ENCODE data around the gene DPY19L3.
"Not testable (repeated sequence)": the region's sequence is repeated elsewhere in the genome, so short reads cannot be mapped to it uniquely, and the experiment has no call there.

Gene DPY19L3
- total RNA-seq, result 30.4 to 38.9 reads per million in 2 donors

GRCh38 chr19:32405431-32406160, at the start of gene DPY19L3:
Gene DPY19L3, plus strand, starts transcription at chr19:32405770. Its CDS starts 2,484 bp downstream, at chr19:32408254.
- peak; percentile 79 for DNase-seq

- DNase-seq, result no peak
These were observed 47.9 kb upstream of the DPY19L3 start for GRCh38 chr19:32357720-32358119.

DNA sequence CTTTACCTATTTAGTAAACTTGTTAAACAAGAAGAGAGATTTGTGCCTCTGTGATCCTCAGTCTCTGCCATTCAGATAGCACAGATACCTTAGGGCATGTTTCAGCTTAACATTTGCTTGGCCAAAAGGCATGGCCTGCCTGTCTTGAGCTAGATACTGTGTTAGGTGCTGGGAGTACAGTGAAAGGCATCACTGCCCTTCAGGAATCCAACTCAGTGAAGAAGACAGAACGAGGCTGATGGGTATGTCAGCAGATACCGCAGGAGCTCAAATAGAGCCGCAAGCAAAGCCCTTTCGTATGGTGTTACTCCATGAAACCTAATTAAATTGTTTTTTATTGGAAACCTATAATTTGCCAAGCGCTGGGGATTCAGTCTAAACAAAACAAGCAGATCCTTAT, 47.2 kb upstream of the DPY19L3 start:
- no peak for DNase-seq

DNA sequence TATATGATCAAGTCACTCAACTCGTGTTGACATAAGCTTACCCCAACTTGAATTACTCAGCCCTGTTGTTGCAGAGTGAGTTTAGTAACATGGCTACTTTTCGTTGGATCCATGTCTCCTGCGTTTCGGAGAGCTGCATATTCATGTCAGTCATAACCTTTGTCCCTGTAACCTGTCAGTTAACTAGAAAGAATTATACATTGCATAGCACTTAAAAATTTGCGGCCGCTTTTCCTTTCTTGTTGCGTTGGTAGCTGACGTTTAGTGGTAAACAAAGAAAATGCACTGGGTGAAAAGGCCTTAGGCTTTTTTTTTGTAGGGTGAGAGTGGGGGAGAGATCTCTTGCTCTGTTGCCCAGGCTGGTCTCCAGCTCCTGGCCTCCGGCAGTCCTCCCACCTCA, 46.0 kb upstream of the DPY19L3 start:
- DNase-seq, result no peak

GRCh38 chr19:32361574-32362317, 43.8 kb upstream of the DPY19L3 start:
- DNase-seq, result no peak

DNA sequence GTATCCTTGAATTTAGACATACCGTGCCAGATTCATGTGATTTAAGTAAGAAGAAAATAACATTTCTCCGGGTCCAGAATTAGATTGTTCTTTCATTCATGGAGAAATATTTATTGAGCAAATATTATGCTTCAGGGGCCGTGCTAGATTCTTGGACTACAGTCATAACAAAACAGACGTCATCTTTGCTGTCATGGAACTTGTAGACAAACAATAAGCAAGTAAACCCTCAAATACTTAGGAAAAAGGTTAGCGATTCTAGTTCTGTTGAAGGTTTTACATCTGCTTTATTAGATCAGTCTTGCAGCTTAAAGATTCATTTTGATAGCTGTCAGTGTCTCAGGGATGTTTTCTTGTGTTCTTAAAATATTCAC, 43.3 kb upstream of the DPY19L3 start:
- no peak for DNase-seq

GRCh38 chr19:32363175-32363574, 42.4 kb upstream of the DPY19L3 start:
- no peak for DNase-seq

DNA sequence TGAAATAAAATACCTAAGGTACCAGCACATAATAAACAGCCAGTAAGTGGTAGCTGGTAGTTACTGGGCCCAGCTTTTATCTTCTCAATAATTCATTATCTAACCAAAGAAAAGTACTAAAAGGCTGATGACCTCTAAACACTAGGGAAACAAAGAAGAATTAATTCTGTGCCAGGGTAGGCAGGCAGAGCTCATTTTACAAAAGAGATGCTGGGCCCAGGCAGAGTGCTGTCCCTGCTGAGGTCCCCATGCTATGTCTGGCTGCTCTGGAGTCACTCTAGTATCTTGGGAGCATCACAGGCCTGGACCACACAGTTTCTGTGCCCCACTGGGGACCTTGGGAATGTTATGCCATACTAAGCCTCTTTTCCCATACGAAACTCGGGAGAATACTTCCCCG, 41.9 kb upstream of the DPY19L3 start:
- DNase-seq, result no peak

DNA sequence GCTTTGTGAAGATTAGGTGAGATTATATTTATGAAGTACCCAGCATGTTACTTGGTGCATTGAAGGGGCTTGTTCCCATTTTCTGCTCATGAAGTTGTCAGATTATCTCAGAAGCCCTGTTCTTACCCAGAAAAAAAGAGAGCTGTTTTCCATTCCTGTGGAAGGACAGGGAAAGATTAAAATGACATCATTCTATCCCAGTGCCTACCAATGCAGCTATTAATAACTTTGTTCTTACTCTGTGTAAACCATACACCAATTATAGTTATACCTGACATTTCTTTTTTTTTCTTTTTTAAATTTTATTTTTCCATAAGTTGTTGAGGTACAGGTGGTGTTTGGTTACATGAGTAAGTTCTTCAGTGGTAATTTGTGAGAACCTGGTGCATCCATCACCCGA, 41.5 kb upstream of the DPY19L3 start:
- DNase-seq, result no peak

DNA sequence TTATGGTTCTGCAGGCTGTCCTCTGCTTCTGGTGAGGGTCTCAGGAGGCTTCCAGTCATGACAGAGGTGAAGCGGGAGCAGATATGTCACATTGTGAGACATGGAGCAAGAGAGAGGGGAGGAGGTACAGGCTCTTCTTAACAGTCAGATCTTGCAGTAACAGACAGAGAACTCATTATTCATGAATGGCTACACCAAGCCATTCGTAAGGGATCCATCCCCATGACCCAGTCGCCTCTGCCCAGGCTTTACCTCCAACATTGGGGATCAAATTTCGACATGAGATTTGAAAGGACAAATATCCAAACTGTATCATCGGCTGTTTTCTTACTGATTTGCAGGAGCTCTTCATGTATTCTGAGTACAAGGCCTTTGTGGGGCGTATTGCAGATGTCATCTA, 38.5 kb upstream of the DPY19L3 start:
- no peak for DNase-seq

- DNase-seq, result no peak
These were observed 37.5 kb upstream of the DPY19L3 start for GRCh38 chr19:32367948-32368536.

- no peak for DNase-seq
These were observed 36.8 kb upstream of the DPY19L3 start for GRCh38 chr19:32368787-32369186.

GRCh38 chr19:32372726-32373517, 32.6 kb upstream of the DPY19L3 start:
- DNase-seq, result no peak

DNA sequence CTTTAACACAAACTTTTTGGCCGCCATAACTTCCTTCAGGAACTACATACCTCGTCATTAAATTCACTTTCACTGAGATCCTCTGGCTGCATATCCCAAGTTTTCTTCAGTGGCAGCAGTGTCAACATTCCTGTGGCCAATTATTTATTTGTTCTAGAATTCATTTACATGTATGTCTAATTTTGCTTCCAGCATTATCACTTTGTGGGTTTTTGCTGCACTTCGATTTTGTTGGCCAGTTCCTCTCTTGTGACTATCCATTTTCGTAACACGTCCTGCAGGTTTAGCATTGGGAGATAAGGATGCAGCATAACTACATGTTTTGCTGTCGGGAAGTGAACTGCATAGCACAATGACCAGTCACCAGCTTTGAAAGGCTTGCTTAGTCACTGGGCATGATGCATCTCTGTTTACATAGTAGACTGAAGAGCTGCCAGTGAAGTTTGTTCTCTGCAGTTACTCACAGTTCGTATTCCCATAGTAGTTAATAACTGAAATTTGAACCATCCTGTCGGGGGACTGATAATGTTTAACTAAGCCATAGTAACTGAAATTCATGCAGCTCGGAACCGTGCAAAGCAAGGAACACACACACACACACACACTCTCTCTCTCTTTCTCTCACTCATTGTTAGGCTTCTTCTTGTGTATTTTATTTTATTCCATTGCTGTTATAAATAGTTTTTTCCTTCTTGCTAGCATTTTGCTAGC, 31.8 kb upstream of the DPY19L3 start:
- DNase-seq, result no peak

- DNase-seq, result not testable (repeated sequence)
These were observed 31.2 kb upstream of the DPY19L3 start for GRCh38 chr19:32374362-32374761.

DNA sequence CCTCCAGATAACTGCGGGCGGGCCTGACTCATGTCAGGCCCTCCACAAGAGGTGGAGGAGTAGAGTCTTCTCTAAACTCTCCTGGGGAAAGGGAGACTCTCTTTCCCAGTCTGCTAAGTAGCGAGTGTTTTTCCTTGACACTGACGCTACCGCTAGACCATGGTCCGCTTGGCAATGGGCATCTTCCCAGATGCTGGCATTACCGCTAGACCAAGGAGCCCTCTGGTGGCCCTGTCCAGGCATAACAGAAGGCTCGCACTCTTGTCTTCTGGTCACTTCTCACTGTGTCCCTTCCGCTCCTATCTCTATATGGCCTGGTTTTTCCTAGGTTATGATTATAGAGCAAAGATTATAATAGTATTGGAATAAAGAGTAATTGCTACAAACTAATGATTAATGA, 28.5 kb upstream of the DPY19L3 start:
- DNase-seq, result not testable (repeated sequence)

DNA sequence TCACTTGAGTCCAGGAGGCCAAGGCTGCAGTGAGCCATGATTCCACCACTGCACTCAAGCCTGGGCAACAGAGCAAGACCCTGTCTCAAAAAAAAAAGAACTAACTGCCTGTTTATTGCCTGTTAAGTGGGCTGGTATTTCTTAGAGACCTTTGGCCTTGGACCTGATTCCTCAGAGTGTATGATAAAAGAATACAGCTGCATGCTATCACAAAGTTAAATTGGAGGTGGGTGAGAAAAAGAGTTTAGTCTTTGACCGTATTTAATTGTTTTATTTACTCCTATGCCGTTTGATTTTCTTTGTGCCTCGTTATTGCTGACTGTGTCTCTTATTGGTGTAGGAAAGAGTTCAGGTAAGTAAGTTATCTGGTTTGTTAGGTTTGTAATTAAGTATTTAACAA, 25.3 kb upstream of the DPY19L3 start:
- DNase-seq, result no peak

DNA sequence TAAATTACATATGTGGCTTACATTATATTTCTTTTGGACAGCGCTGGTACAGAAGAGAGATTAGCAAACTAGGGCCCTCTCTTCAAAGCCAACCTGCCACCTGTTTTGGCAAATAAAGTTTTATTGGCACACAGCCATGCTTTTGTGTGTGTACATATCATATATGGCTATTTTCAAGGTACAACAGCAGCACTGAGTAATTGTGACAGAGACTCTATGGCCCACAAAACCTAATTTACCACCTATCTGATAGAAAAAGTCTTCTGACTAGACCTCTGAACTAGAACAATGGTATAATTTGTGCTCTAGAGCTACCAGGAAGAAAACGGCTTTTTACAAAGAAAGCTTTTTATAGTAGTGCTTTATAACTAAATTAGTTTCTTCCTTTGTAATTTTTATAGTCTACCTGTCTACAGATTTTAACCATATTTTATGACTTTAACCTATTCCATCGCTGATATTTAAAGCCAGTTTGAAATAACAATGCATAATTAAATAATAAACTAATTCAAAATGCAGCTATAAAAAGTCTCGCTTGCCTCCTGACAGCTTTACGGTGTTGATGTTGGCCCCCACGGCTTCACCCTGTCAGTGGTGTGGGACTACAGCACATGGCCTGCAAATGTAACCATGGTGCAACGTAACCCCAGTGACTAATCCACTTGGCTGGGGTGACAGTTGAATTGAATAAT, 17.7 kb upstream of the DPY19L3 start:
- DNase-seq, result no peak

GRCh38 chr19:32388393-32388855, 17.1 kb upstream of the DPY19L3 start:
- DNase-seq, result no peak

DNA sequence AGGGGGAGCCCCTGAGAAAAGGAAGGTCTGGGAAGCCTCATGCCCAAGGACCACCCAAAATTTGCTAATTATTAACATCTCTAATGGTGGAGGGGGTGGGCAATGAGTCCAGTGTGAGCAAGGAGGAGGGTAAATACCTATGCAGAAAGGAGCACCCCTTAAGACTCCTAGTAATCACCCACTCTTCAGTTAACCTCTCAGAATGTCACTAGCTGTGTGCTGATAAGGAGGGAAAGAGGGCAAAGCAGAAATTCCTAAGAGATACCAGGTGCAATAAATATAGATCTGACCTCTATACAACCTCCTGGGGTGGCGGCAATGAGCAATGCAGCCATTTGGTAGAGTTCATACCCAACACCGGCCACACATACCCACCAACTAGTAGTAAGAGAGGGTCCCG, 12.7 kb upstream of the DPY19L3 start:
- no peak for DNase-seq

DNA sequence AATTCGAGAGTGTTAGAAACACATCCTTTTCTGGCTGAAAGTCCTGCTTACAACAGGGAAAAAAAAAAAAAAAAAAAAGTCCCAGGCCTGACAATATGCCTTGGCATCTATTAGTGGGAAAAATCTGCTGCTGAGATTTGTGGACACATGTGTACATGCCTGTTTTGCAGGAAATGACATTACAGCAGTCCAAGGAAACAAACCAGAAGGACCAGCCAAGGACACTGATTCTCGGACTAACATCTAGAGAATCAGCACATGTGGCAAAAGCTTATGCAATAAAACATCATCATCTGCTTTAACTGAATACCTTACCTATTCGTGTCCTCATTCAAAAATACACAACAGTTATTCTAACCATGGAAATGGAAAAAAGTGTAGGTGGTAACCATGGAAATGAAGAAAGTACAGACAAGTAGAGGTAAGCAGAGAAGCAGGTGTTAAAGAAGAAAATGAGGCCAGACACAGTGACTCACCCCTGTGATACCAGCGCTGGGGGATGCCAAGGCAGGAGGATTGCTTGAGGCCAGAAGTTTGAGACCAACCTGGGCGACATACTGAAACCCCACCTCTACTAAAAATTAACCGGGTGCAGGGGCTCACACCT, 9.4 kb upstream of the DPY19L3 start:
- DNase-seq, result no peak

All from activated gamma-delta T cell (primary cell).